RWPE2 (cell line): ENCODE measurements around the gene NSUN2.
"Not testable (repeated sequence)": the region's sequence is repeated elsewhere in the genome, so short reads cannot be mapped to it uniquely, and the experiment has no call there.

Experiments used
- ATAC-seq: fragments of 200-7000 bp; cut with Tn5 transposase; 3 replicates; pipeline ENCODE4 v1.9.1; 2021; ENCODE audit warnings: low read depth
- DNase-seq: peaks from one replicate; pipeline ENCODE4 v3.0.0-alpha.2; 2020; ENCODE audit warnings: low spot score
- H3K27ac ChIP-seq: fragments of 450-650 bp; 2 replicates; pipeline ENCODE4 v1.5.1; 2017; ENCODE audit warnings: mild to moderate bottlenecking; ENCODE audit not compliant: poor library complexity, severe bottlenecking
- H3K27me3 ChIP-seq: fragments of 250-450 bp; sonication (Bioruptor Pico); 2 replicates; pipeline ENCODE4 v1.5.1; 2021; ENCODE audit warnings: mild to moderate bottlenecking, moderate library complexity; ENCODE audit not compliant: insufficient read depth, poor library complexity, severe bottlenecking
- H3K36me3 ChIP-seq: fragments of 250-450 bp; sonication (Bioruptor Pico); 2 replicates; pipeline ENCODE4 v1.5.1; 2020; ENCODE audit warnings: low read depth, mild to moderate bottlenecking, moderate library complexity
- H3K4me1 ChIP-seq: fragments of 250-450 bp; sonication (Bioruptor Pico); 2 replicates; pipeline ENCODE4 v1.5.1; 2021; ENCODE audit warnings: mild to moderate bottlenecking, moderate library complexity; ENCODE audit not compliant: insufficient read depth, poor library complexity, severe bottlenecking
- H3K4me3 ChIP-seq: fragments of 250-450 bp; sonication (Bioruptor Pico); 2 replicates; pipeline ENCODE4 v1.5.1; 2021; ENCODE audit warnings: mild to moderate bottlenecking, moderate library complexity; ENCODE audit not compliant: severe bottlenecking
- H3K9me3 ChIP-seq: fragments of 250-450 bp; sonication (Bioruptor Pico); 2 replicates; pipeline ENCODE4 v1.5.1; 2021; ENCODE audit warnings: mild to moderate bottlenecking, moderate library complexity; ENCODE audit not compliant: severe bottlenecking
- TF ChIP-seq, protein P1 (sequence below): fragments of 450-650 bp; IDR thresholded peaks from one replicate; pipeline ENCODE4 v1.5.1; 2017; ENCODE audit warnings: mild to moderate bottlenecking, moderate library complexity; ENCODE audit not compliant: poor library complexity, severe bottlenecking

Gene NSUN2

DNA sequence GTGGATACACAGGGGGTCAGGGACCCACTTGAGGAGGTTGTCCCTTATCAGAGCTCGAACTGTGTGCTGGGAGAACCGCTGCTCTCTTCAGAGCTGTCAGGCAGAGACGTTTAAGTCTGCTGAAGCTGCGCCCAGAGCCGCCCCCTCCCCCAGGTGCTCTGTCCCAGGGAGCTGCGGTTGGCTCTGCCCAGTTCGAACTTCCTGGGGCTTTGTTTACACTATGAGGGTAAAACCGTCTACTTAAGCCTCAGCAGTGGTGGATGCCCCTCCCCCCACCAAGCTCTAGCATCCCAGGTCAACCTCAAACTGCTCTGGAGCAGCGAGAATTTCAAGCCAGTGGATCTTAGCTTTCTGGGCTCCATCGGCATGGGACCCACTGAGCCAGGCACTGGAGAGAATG is 16.3 kb upstream of the NSUN2 start:
- TF ChIP-seq, protein P1, sequence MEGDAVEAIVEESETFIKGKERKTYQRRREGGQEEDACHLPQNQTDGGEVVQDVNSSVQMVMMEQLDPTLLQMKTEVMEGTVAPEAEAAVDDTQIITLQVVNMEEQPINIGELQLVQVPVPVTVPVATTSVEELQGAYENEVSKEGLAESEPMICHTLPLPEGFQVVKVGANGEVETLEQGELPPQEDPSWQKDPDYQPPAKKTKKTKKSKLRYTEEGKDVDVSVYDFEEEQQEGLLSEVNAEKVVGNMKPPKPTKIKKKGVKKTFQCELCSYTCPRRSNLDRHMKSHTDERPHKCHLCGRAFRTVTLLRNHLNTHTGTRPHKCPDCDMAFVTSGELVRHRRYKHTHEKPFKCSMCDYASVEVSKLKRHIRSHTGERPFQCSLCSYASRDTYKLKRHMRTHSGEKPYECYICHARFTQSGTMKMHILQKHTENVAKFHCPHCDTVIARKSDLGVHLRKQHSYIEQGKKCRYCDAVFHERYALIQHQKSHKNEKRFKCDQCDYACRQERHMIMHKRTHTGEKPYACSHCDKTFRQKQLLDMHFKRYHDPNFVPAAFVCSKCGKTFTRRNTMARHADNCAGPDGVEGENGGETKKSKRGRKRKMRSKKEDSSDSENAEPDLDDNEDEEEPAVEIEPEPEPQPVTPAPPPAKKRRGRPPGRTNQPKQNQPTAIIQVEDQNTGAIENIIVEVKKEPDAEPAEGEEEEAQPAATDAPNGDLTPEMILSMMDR, result no peak
- no peak overlapping the region for H3K4me3 ChIP-seq
- H3K36me3 ChIP-seq, result peaks cover 41% of the 10 kb centered on the region
- H3K9me3 ChIP-seq, result no peaks in the 10 kb centered on the region
- H3K4me1 ChIP-seq, result no peaks in the 10 kb centered on the region
- no peak for ATAC-seq
- no peak for DNase-seq
- no peak overlapping the region for H3K27ac ChIP-seq
- H3K27me3 ChIP-seq, result no peaks in the 10 kb centered on the region

- H3K4me3 ChIP-seq, H3K9me3 ChIP-seq, H3K27ac ChIP-seq, ATAC-seq, H3K27me3 ChIP-seq, H3K4me1 ChIP-seq, DNase-seq: not testable (repeated sequence)
- peaks cover 29% of the 10 kb centered on the region for H3K36me3 ChIP-seq
Observed at GRCh38 chr5:6645571-6646362, 12.9 kb upstream of the NSUN2 start.

DNA sequence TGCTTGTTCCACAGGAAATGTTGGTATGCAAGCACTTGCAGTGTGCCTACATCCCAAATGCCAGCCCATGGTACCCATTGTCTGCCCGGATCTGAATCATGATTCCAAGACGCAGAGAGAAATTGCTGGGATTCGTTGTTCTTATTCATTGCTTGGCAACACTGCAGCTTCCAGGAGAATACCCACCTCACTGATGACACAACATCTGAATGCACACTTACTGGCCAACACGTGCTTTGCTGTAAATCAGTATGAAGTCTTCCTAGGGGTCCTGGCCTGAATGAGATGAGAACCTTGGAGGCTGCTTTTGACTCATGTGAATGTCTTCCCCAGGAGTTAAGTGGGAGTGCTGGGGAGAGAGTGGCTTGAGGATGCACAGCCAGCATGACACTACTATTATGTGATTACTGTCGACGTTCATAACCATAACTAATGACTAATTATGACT is 12.0 kb upstream of the NSUN2 start:
- Histone ChIP-seq H3K4me3 (no peak overlapping the region), H3K9me3 (no peaks in the 10 kb centered on the region), H3K27ac (no peak overlapping the region), H3K27me3 (no peaks in the 10 kb centered on the region), H3K36me3 (peaks cover 31% of the 10 kb centered on the region), H3K4me1 (no peaks in the 10 kb centered on the region)
- ATAC-seq (no peak), DNase-seq (no peak)
- TF ChIP-seq, protein P1, result no peak

DNA sequence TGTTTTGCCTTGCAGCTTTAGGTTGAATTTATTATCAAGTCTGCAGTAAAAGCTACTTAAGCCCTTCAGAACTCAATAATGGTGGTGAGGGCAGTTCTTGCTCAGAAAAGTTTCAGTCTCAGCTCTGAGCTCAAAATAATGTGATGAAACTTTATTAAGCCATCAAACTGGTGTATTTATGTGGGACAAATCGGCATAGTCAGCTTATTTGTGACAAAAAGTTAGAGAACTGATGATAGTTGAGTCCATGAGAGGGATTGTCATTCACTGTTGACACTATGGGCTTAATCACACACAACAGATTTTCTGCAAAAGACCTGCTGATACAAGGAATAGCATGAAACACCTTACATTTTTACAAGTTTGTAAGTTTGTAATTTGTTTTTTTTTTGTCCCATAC is 9.8 kb upstream of the NSUN2 start:
- Histone ChIP-seq H3K9me3 (no peaks in the 10 kb centered on the region), H3K27me3 (no peaks in the 10 kb centered on the region), H3K36me3 (peaks cover 49% of the 10 kb centered on the region), H3K4me1 (peaks cover 7% of the 10 kb centered on the region), H3K27ac (no peak overlapping the region), H3K4me3 (no peak overlapping the region)
- TF ChIP-seq, protein P1, result no peak
- ATAC-seq (no peak), DNase-seq (no peak)

GRCh38 chr5:6638236-6638635 is 5.4 kb upstream of the NSUN2 start:
- Histone ChIP-seq H3K9me3 (no peaks in the 10 kb centered on the region), H3K4me1 (peaks cover 21% of the 10 kb centered on the region), H3K4me3 (no peak overlapping the region), H3K27ac (no peak overlapping the region), H3K27me3 (no peaks in the 10 kb centered on the region), H3K36me3 (peaks cover 27% of the 10 kb centered on the region)
- ATAC-seq, result 0 out of 3 replicates have a peak, but pooled peaks have one; percentile 7
- DNase-seq, result no peak
- TF ChIP-seq, protein P1, result no peak
